Measurements from ENCODE around the gene ARL4A. TPM values are rescaled to one million over a fixed set of nuclear protein-coding genes. Genes with fewer than 3 reads are reported as not detected.

ARL4A gene
- polyA plus RNA-seq, 1 experiment: 3.3 TPM

GRCh38 chr7:12694817-12695216 is 7.4 kb downstream of the ARL4A start:
- no peak for DNase-seq (ENCODE audit: low read depth)
- ChIA-PET CTCF (no interaction called here), POLR2A (no interaction called here)
- H3K36me3 ChIP-seq (ENCODE audit: control insufficient read depth, insufficient read depth, low read length): no peaks in the 10 kb centered on the region
- H3K4me3 ChIP-seq (ENCODE audit: low read depth, low read length): no peak overlapping the region
- no peak for TF ChIP-seq CTCF (IDR thresholded peaks at IDR 0.05; ENCODE audit: insufficient read depth, low read depth, low read length)
- no peaks in the 10 kb centered on the region for H3K27me3 ChIP-seq (ENCODE audit: control insufficient read depth, insufficient read depth, low read length)

GRCh38 chr7:12695965-12696364 is 8.5 kb downstream of the ARL4A start:
- no peak for TF ChIP-seq CTCF (IDR thresholded peaks at IDR 0.05; ENCODE audit: insufficient read depth, low read depth, low read length)
- no peak for DNase-seq (ENCODE audit: low read depth)
- Histone ChIP-seq H3K36me3 (ENCODE audit: control insufficient read depth, insufficient read depth, low read length) (no peaks in the 10 kb centered on the region; the same call in 1 of the 2 replicates), H3K4me3 (ENCODE audit: low read depth, low read length) (no peak overlapping the region), H3K27me3 (ENCODE audit: control insufficient read depth, insufficient read depth, low read length) (no peaks in the 10 kb centered on the region)
- CTCF ChIA-PET: interaction anchor here (0.7 to 1.9 kb wide), 2 partner anchors 9 to 10 kb away, joined by 3 to 9 read pairs; partner anchors contain the start of gene ARL4A
- POLR2A ChIA-PET: no interaction called here

DNA sequence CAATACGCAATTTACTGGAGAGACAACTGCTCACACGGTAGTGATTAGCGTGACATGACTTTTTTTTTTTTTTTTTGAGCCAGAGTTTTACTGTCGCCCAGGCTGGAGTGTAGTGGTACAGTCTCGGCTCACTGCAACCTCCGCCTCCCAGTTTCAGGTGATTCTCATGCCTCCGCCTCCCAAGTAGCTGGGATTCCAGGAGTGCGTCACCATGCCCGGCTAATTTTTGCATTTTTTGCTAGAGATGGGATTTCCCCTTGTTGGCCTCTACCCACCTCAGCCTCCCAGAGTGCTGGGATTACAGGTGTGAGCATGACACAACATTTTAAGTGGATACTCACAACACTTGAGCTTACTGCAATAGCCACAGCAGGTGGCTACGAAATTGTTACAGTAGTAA is 11.9 kb downstream of the ARL4A start:
- TF ChIP-seq CTCF (IDR thresholded peaks at IDR 0.05; ENCODE audit: insufficient read depth, low read depth, low read length): no peak
- ChIA-PET CTCF (no interaction called here), POLR2A (no interaction called here)
- H3K27me3 ChIP-seq (ENCODE audit: control insufficient read depth, insufficient read depth, low read length): no peaks in the 10 kb centered on the region
- no peaks in the 10 kb centered on the region; the same call in 1 of the 2 replicates for H3K36me3 ChIP-seq (ENCODE audit: control insufficient read depth, insufficient read depth, low read length)
- no peak overlapping the region for H3K4me3 ChIP-seq (ENCODE audit: low read depth, low read length)
- no peak for DNase-seq (ENCODE audit: low read depth)

GRCh38 chr7:12701433-12701832 is 14.0 kb downstream of the ARL4A start:
- Histone ChIP-seq H3K36me3 (ENCODE audit: control insufficient read depth, insufficient read depth, low read length) (no peaks in the 10 kb centered on the region; the same call in 1 of the 2 replicates), H3K4me3 (ENCODE audit: low read depth, low read length) (no peak overlapping the region), H3K27me3 (ENCODE audit: control insufficient read depth, insufficient read depth, low read length) (no peaks in the 10 kb centered on the region)
- TF ChIP-seq CTCF (IDR thresholded peaks at IDR 0.05; ENCODE audit: insufficient read depth, low read depth, low read length): no peak
- no peak for DNase-seq (ENCODE audit: low read depth)
- POLR2A ChIA-PET: interaction anchor here (0.6 kb wide), 1 partner anchor 568 kb away, joined by 4 read pairs; no protein-coding TSS in a partner anchor
- CTCF ChIA-PET: interaction anchor here (2.3 kb wide), 1 partner anchor 15 kb away, joined by 10 read pairs; no protein-coding TSS in a partner anchor

DNA sequence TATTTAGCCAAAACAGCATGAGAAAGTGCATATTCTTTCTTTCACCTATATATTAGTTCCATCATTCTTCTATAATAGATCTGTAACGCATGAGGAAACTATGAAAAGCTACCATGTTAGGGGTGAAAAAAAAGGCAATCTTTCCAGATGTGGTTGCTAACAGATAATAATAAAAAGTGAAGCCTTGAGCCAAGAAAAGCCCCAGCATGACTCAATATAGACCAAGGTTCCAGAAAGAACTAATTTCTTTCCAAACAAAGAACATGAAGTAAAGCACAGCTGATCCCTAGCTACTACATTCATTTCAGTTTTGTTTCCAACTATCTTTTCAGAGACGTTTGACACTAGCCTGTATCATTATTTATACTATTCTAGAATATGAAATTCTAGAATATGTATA is 16.4 kb downstream of the ARL4A start:
- CTCF ChIA-PET: interaction anchor here (0.8 to 1.2 kb wide), 2 partner anchors 17 to 404 kb away, joined by 3 read pairs; partner anchors contain the start of gene ARL4A
- DNase-seq (ENCODE audit: low read depth): no peak

More for the DNA sequence above, 16.4 kb downstream of the ARL4A start:
- Histone ChIP-seq H3K27me3 (ENCODE audit: control insufficient read depth, insufficient read depth, low read length) (no peaks in the 10 kb centered on the region), H3K36me3 (ENCODE audit: control insufficient read depth, insufficient read depth, low read length) (no peaks in the 10 kb centered on the region; the same call in 1 of the 2 replicates), H3K4me3 (ENCODE audit: low read depth, low read length) (no peak overlapping the region)
- no peak for TF ChIP-seq CTCF (IDR thresholded peaks at IDR 0.05; ENCODE audit: insufficient read depth, low read depth, low read length)
- POLR2A ChIA-PET: interaction anchor here (0.6 kb wide), 1 partner anchor 14 kb away, joined by 3 read pairs; no protein-coding TSS in a partner anchor

Data from BJ (cell line).